Activated CD8-positive, alpha-beta T cell treated with anti-CD3 and anti-CD28 coated beads for 36 hours (primary cell): ENCODE results near the gene IQGAP1. TPM values are rescaled to one million over a fixed set of nuclear protein-coding genes. Genes with fewer than 3 reads are reported as not detected.

ENCODE experiments used
- ATAC-seq: fragments of 200-7000 bp; cut with Tn5 transposase; one replicate; pipeline ENCODE4 v1.10.0; 2021; ENCODE audit warnings: mild to moderate bottlenecking, moderate library complexity
- CTCF ChIA-PET: fragments of 350-600 bp; sonication (Branson Sonifier 250); formaldehyde crosslinking; loops from one replicate; lab custom pipeline; 2021; ENCODE audit warnings: antibody characterized with exemption; lab: Charles Lee
- POLR2A ChIA-PET: fragments of 350-600 bp; sonication (Branson Sonifier 250); formaldehyde crosslinking; loops from one replicate; lab custom pipeline; 2021; ENCODE audit warnings: antibody characterized with exemption; lab: Charles Lee
- DNase-seq: peaks from one replicate; pipeline ENCODE4 v3.0.0-alpha.2; 2020
- H3K27ac Mint-ChIP-seq: one replicate; pipeline ENCODE4 v1.8.0; 2021; ENCODE audit warnings: mild to moderate bottlenecking, mixed read lengths
- H3K27me3 Mint-ChIP-seq: one replicate; pipeline ENCODE4 v1.8.0; 2021; ENCODE audit warnings: mixed read lengths
- H3K36me3 Mint-ChIP-seq: one replicate; pipeline ENCODE4 v1.8.0; 2021; ENCODE audit warnings: low read depth, mixed read lengths
- H3K4me1 Mint-ChIP-seq: one replicate; pipeline ENCODE4 v1.8.0; 2021; ENCODE audit warnings: low read depth, mixed read lengths
- H3K4me3 Mint-ChIP-seq: one replicate; pipeline ENCODE4 v1.8.0; 2021; ENCODE audit warnings: mild to moderate bottlenecking, moderate library complexity, mixed read lengths
- H3K9me3 Mint-ChIP-seq: one replicate; pipeline ENCODE4 v1.8.0; 2021; ENCODE audit warnings: mixed read lengths
- intact Hi-C: fragments of 100-400 bp; cut with micrococcal nuclease; formaldehyde crosslinking; loops from one replicate; pipeline ENCODE4 v1.10.0; 2022
- total RNA-seq, 2 experiments: library from RNA; stranded (reverse); gene quantifications; one replicate each; pipeline ENCODE4 v1.2.3, GENCODE V29; 2021
- TF ChIP-seq, protein P1 (sequence below): fragments of 200-600 bp; IDR thresholded peaks from one replicate; pipeline ENCODE4 v1.8.0; 2022; ENCODE audit warnings: antibody characterized with exemption, mild to moderate bottlenecking

IQGAP1 gene
- total RNA-seq, 2 experiments from 2014 or later: 148 to 155 TPM

GRCh38 chr15:90396321-90396720 is 8.3 kb downstream of the IQGAP1 start:
- ATAC-seq: no peak
- peaks cover 26% of the 10 kb centered on the region for H3K36me3 Mint-ChIP-seq
- POLR2A ChIA-PET: interaction anchor here (1.1 to 1.7 kb wide), 3 partner anchors 17 to 25 kb away, joined by 3 to 4 read pairs (median 3); no protein-coding TSS in a partner anchor
- DNase-seq: no peak
- no peaks in the 10 kb centered on the region for H3K9me3 Mint-ChIP-seq
- CTCF ChIA-PET: interaction anchor here (0.6 kb wide), 2 partner anchors 12 to 25 kb away, joined by 3 read pairs; no protein-coding TSS in a partner anchor
- H3K4me3 Mint-ChIP-seq: no peak overlapping the region
- no peaks in the 10 kb centered on the region for H3K27me3 Mint-ChIP-seq
- peaks cover 60% of the 10 kb centered on the region for H3K4me1 Mint-ChIP-seq
- intact Hi-C loops: no loop called here
- H3K27ac Mint-ChIP-seq: no peak overlapping the region
- TF ChIP-seq, protein P1, sequence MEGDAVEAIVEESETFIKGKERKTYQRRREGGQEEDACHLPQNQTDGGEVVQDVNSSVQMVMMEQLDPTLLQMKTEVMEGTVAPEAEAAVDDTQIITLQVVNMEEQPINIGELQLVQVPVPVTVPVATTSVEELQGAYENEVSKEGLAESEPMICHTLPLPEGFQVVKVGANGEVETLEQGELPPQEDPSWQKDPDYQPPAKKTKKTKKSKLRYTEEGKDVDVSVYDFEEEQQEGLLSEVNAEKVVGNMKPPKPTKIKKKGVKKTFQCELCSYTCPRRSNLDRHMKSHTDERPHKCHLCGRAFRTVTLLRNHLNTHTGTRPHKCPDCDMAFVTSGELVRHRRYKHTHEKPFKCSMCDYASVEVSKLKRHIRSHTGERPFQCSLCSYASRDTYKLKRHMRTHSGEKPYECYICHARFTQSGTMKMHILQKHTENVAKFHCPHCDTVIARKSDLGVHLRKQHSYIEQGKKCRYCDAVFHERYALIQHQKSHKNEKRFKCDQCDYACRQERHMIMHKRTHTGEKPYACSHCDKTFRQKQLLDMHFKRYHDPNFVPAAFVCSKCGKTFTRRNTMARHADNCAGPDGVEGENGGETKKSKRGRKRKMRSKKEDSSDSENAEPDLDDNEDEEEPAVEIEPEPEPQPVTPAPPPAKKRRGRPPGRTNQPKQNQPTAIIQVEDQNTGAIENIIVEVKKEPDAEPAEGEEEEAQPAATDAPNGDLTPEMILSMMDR: no peak

- no peak for DNase-seq
- intact Hi-C loops: no loop called here
- CTCF ChIA-PET: interaction anchor here (0.9 to 3.9 kb wide), 6 partner anchors 8 to 82 kb away, joined by 3 to 13 read pairs (median 8); partner anchors contain the start of gene IQGAP1
- TF ChIP-seq, protein P1: no peak
- POLR2A ChIA-PET: interaction anchor here (0.7 to 2.9 kb wide), 6 partner anchors 8 to 198 kb away, joined by 3 to 15 read pairs (median 4); partner anchors contain the start of gene IQGAP1
- Mint-ChIP-seq H3K27ac (peak overlapping the region; percentile 95), H3K36me3 (peaks cover 23% of the 10 kb centered on the region), H3K4me3 (peak overlapping the region; percentile 44), H3K27me3 (no peaks in the 10 kb centered on the region), H3K9me3 (no peaks in the 10 kb centered on the region), H3K4me1 (peaks cover 60% of the 10 kb centered on the region)
- peak; percentile 43 for ATAC-seq
These were observed 12.1 kb downstream of the IQGAP1 start for GRCh38 chr15:90400005-90400758.

GRCh38 chr15:90400759-90401314 is 12.8 kb downstream of the IQGAP1 start:
- ChIA-PET POLR2A (interaction anchor here (0.7 to 2.9 kb wide), 5 partner anchors 11 to 197 kb away, joined by 3 to 15 read pairs (median 4); partner anchors contain the start of gene IQGAP1), CTCF (interaction anchor here (1.0 to 3.9 kb wide), 5 partner anchors 11 to 81 kb away, joined by 3 to 13 read pairs (median 12); no protein-coding TSS in a partner anchor)
- H3K9me3 Mint-ChIP-seq: no peaks in the 10 kb centered on the region
- H3K4me3 Mint-ChIP-seq: peak overlapping the region; percentile 44
- H3K36me3 Mint-ChIP-seq: peaks cover 20% of the 10 kb centered on the region
- H3K4me1 Mint-ChIP-seq: peaks cover 62% of the 10 kb centered on the region
- H3K27ac Mint-ChIP-seq: peak overlapping the region; percentile 95
- intact Hi-C loops: no loop called here
- TF ChIP-seq, protein P1: no peak
- DNase-seq (peak; percentile 73), ATAC-seq (peak; percentile 98)
- H3K27me3 Mint-ChIP-seq: no peaks in the 10 kb centered on the region

GRCh38 chr15:90401495-90401894 is 13.5 kb downstream of the IQGAP1 start:
- Mint-ChIP-seq H3K4me1 (peaks cover 63% of the 10 kb centered on the region), H3K27ac (peak overlapping the region; percentile 95), H3K4me3 (peak overlapping the region; percentile 44), H3K9me3 (no peaks in the 10 kb centered on the region), H3K27me3 (no peaks in the 10 kb centered on the region), H3K36me3 (peaks cover 19% of the 10 kb centered on the region)
- CTCF ChIA-PET: interaction anchor here (1.0 to 3.9 kb wide), 5 partner anchors 10 to 82 kb away, joined by 3 to 13 read pairs (median 3); no protein-coding TSS in a partner anchor
- intact Hi-C loops: no loop called here
- DNase-seq (no peak), ATAC-seq (no peak)
- TF ChIP-seq, protein P1: no peak
- POLR2A ChIA-PET: interaction anchor here (1.1 to 4.4 kb wide), 3 partner anchors 12 to 18 kb away, joined by 4 to 15 read pairs (median 15); partner anchors contain the start of gene IQGAP1
